HepG2 (cell line): Measurements from ENCODE around the gene BCO2. TPM values are rescaled to one million over a fixed set of nuclear protein-coding genes. Genes with fewer than 3 reads are reported as not detected.

ENCODE experiments used
- ATAC-seq: fragments of 200-7000 bp; cut with Tn5 transposase; 3 replicates; pipeline ENCODE4 v1.9.1; 2020; ENCODE audit warnings: mild to moderate bottlenecking, moderate library complexity
- BruUV-seq: library from RNA; stranded (reverse); fragments of 400-500 nt; replicated peaks from 2 replicates; lab custom pipeline; 2021; lab: Mats Ljungman, UMichigan
- CTCF ChIA-PET: fragments of 300-600 bp; formaldehyde crosslinking; extraction: SDS; loops from one replicate; lab custom pipeline; 2021; ENCODE audit warnings: low total read pairs, inconsistent platforms, low intra/inter-chr PET ratio; lab: Yijun Ruan, JAX
- POLR2A ChIA-PET: fragments of 350-600 bp; sonication (Branson Sonifier 250); formaldehyde crosslinking; loops from one replicate; lab custom pipeline; 2020; ENCODE audit warnings: antibody characterized with exemption, inconsistent platforms; lab: Yijun Ruan, JAX
- DNase-seq: peaks from one replicate; pipeline ENCODE4 v3.0.0-alpha.2; 2015; ENCODE audit warnings: low spot score
- FAIRE-seq: peaks from 3 replicates; lab custom pipeline; 2011; peaks lifted over from hg19 to GRCh38; lab: Jason Lieb, UNC
- H2AFZ ChIP-seq: one replicate; pipeline ENCODE4 v1.6.1; 2011; ENCODE audit warnings: low read length, inconsistent platforms
- H3K27ac ChIP-seq: fragments of 300-600 bp; 3 replicates; pipeline ENCODE4 v1.8.0; 2011; ENCODE audit warnings: mixed run types, mild to moderate bottlenecking, mixed read lengths, low read length, inconsistent platforms; ENCODE audit not compliant: insufficient read depth; ENCODE audit errors: extremely low read length
- H3K27me3 ChIP-seq, 2 experiments: fragments of 200-600 bp in 1 of 2; 2 replicates in 1 of 2; 3 replicates in 1 of 2; pipeline versions ENCODE4 v1.6.0 to v1.8.0; 2011; ENCODE audit warnings: low read length in 2 of 2, mild to moderate bottlenecking in 2 of 2, moderate library complexity in 2 of 2, inconsistent platforms in 1 of 2; ENCODE audit not compliant: insufficient read depth in 2 of 2, control insufficient read depth in 1 of 2
- H3K36me3 ChIP-seq, 2 experiments: fragments of 200-600 bp in 1 of 2; replicated peaks in 1 of 2; 2 replicates in 1 of 2; 3 replicates in 1 of 2; pipeline versions ENCODE4 v1.5.1 to v1.8.0; 2011; ENCODE audit warnings: low read length in 2 of 2, inconsistent platforms in 1 of 2; ENCODE audit not compliant: insufficient read depth in 2 of 2, control insufficient read depth in 1 of 2
- H3K4me1 ChIP-seq: 2 replicates; pipeline ENCODE4 v1.5.1; 2012; ENCODE audit warnings: low read length, inconsistent platforms; ENCODE audit not compliant: insufficient read depth
- H3K4me2 ChIP-seq: 2 replicates; pipeline ENCODE4 v1.6.0; 2011; ENCODE audit warnings: low read depth, low read length, inconsistent platforms
- H3K4me3 ChIP-seq, 3 experiments: fragments of 200-600 bp in 1 of 3; sonication (generic), shearing (Covaris generic) in 1 of 3; replicated peaks in 1 of 3; 2 replicates each; pipeline ENCODE4 v1.5.1; 2011 to 2016; ENCODE audit warnings: low read length in 3 of 3, inconsistent platforms in 2 of 3, low read depth in 2 of 3, mild to moderate bottlenecking in 2 of 3, control low read depth in 1 of 3, mixed read lengths in 1 of 3; ENCODE audit not compliant: insufficient read depth in 1 of 3
- H3K79me2 ChIP-seq: one replicate; pipeline ENCODE4 v1.6.1; 2011; ENCODE audit warnings: low read length, inconsistent platforms; ENCODE audit not compliant: insufficient read depth
- H3K9ac ChIP-seq: 2 replicates; pipeline ENCODE4 v1.6.0; 2011; ENCODE audit warnings: mild to moderate bottlenecking, low read depth, low read length, inconsistent platforms; ENCODE audit not compliant: insufficient read depth
- H3K9me3 ChIP-seq: 2 replicates; pipeline ENCODE4 v1.5.1; 2012; ENCODE audit warnings: mild to moderate bottlenecking, low read length
- H4K20me1 ChIP-seq: 2 replicates; pipeline ENCODE4 v1.6.0; 2011; ENCODE audit warnings: inconsistent platforms, mild to moderate bottlenecking, low read length, moderate library complexity; ENCODE audit not compliant: insufficient read depth
- ATF3 ChIP-seq: sonication (generic); formaldehyde crosslinking; IDR thresholded peaks from 2 replicates; pipeline ENCODE4 v1.4.0; 2020; ENCODE audit warnings: missing genetic modification reagents
- DPF2 ChIP-seq: sonication (generic); formaldehyde crosslinking; IDR thresholded peaks from 2 replicates; pipeline ENCODE4 v1.4.0; 2020; ENCODE audit warnings: mild to moderate bottlenecking, low read depth, missing genetic modification reagents, borderline replicate concordance
- ISX ChIP-seq: sonication (generic); formaldehyde crosslinking; conservative IDR thresholded peaks from 2 replicates; pipeline ENCODE4 v1.5.0; 2020; ENCODE audit warnings: missing genetic modification reagents
- MAFF ChIP-seq: IDR thresholded peaks from 2 replicates; pipeline ENCODE4 v1.6.1; 2011; ENCODE audit warnings: low read depth, low read length, improper control_type of control experiment
- MAFK ChIP-seq, 2 experiments: IDR thresholded peaks in 1 of 2; conservative IDR thresholded peaks in 1 of 2; 2 replicates each; pipeline ENCODE4 v1.6.1; 2011; ENCODE audit warnings: improper control_type of control experiment in 2 of 2, low read length in 2 of 2
- NPAS2 ChIP-seq: sonication (generic); formaldehyde crosslinking; IDR thresholded peaks from 2 replicates; pipeline ENCODE4 v1.8.0; 2022; ENCODE audit warnings: mild to moderate bottlenecking, missing genetic modification reagents, borderline replicate concordance
- PLSCR1 ChIP-seq: sonication (generic); formaldehyde crosslinking; IDR thresholded peaks from 2 replicates; pipeline ENCODE4 v1.5.0; 2020; ENCODE audit warnings: missing genetic modification reagents, mild to moderate bottlenecking, borderline replicate concordance
- SATB2 ChIP-seq: sonication (generic); formaldehyde crosslinking; IDR thresholded peaks from 2 replicates; pipeline ENCODE4 v1.5.0; 2020; ENCODE audit warnings: missing genetic modification reagents
- ZNF616 ChIP-seq: sonication (generic); formaldehyde crosslinking; IDR thresholded peaks from 2 replicates; pipeline ENCODE4 v1.5.0; 2020; ENCODE audit warnings: low read depth, mild to moderate bottlenecking, missing genetic modification reagents
- WGBS: methylation state at CpG from one replicate; pipeline ENCODE4 v1.1.6; 2017; ENCODE audit warnings: low lambda C conversion rate; 5-methylcytosine and 5-hydroxymethylcytosine counted together
- in situ Hi-C: cut with HindIII; loops from 2 replicates; pipeline ENCODE4 v1.10.0; 2017; ENCODE audit warnings: low pct_unique_long_range_greater_than_20kb; ENCODE audit not compliant: extremely low pct_ligation_motif_present
- intact Hi-C: fragments of 100-400 bp; cut with micrococcal nuclease; formaldehyde crosslinking; loops from one replicate; pipeline ENCODE4 v1.10.0; 2022; ENCODE audit not compliant: unreplicated experiment
- polyA plus RNA-seq, 8 experiments: library from polyadenylated mRNA; depleted of rRNA in 3 of 8; stranded (reverse) in 7 of 8; unstranded in 1 of 8; fragments of >200 nt; fragmentation: Illumina TruSeq in 4 of 8; extraction: Trizol in 4 of 8; gene quantifications; 2 replicates each; pipeline versions ENCODE4 v1.2.1 to v1.2.3, GENCODE V29; 2011 to 2016; ENCODE audit warnings: low read depth in 4 of 8, missing spikeins in 1 of 8, mixed read lengths in 1 of 8; ENCODE audit not compliant: insufficient read depth in 1 of 8
- total RNA-seq, 5 experiments: library from RNA; depleted of rRNA; stranded (reverse); fragments of >200 nt; fragmentation: Illumina TruSeq; extraction: Trizol; gene quantifications; 2 replicates each; pipeline ENCODE4 v1.2.3, GENCODE V29; 2016; ENCODE audit warnings: low read depth in 1 of 5

The BCO2 gene
- total and polyA plus RNA-seq, 2 of the 13 experiments (the other 11 are each of a cell fraction or from before 2014, with no cell fraction given) = 0.38 to 0.58 TPM

GRCh38 chr11:112165049-112165448, 10.3 kb upstream of the BCO2 start:
- no peak for DNase-seq
- no peak overlapping the region for H3K4me3 ChIP-seq
- no peak overlapping the region for H3K9ac ChIP-seq
- ChIA-PET POLR2A (no interaction called here), CTCF (no interaction called here)
- no peaks in the 10 kb centered on the region for H3K36me3 ChIP-seq
- H3K27ac ChIP-seq = no peak overlapping the region
- no peak for FAIRE-seq
- no peak overlapping the region for H3K4me2 ChIP-seq
- intact Hi-C loops = no loop called here
- peaks cover 48% of the 10 kb centered on the region for H3K4me1 ChIP-seq
- no TSS peak for BruUV-seq
- no peak overlapping the region for H2AFZ ChIP-seq
- in situ Hi-C loops = no loop called here
- H3K79me2 ChIP-seq = no peaks in the 10 kb centered on the region
- no peaks in the 10 kb centered on the region for H3K27me3 ChIP-seq
- WGBS = 82% methylated on average over 3 of the region's 3 CpGs
- ATAC-seq = no peak
- no peaks in the 10 kb centered on the region for H3K9me3 ChIP-seq
- no peak for TF ChIP-seq PLSCR1 (CRISPR knock-in tag)
- TF ChIP-seq NPAS2 = no peak
- no peak for TF ChIP-seq SATB2 (CRISPR knock-in tag)
- TF ChIP-seq ATF3 (CRISPR knock-in tag) = no peak
- TF ChIP-seq ISX (CRISPR knock-in tag) = no peak
- peak in 1 of 2 experiments; percentile 22; a peak in 2 of 4 replicates for TF ChIP-seq MAFK (conservative IDR thresholded peaks at IDR 0.05 in 1 of 2, IDR thresholded peaks at IDR 0.05 in 1 of 2; ENCODE audit: low read length in 2 of 2)
- no peak for TF ChIP-seq ZNF616 (CRISPR knock-in tag)
- TF ChIP-seq DPF2 (CRISPR knock-in tag) = no peak
- peak; percentile 22; the same call in 1 of the 2 replicates for TF ChIP-seq MAFF
- H4K20me1 ChIP-seq = no peaks in the 10 kb centered on the region
